Glutamatergic neuron (in vitro differentiated cells): Measurements from ENCODE around the gene RAB11FIP2. TPM values are rescaled to one million over a fixed set of nuclear protein-coding genes. Genes with fewer than 3 reads are reported as not detected.
A peak's percentile ranks its signal among the peaks of the same experiment; 100 is the strongest.

Experiments used
- DNase-seq: peaks from one replicate; pipeline ENCODE4 v3.0.0; 2022
- H3K27ac Mint-ChIP-seq: one replicate; pipeline ENCODE4 v1.8.0; 2020; ENCODE audit warnings: mild to moderate bottlenecking, mixed read lengths, inconsistent platforms; ENCODE audit not compliant: unreplicated experiment
- H3K27me3 Mint-ChIP-seq: one replicate; pipeline ENCODE4 v1.8.0; 2020; ENCODE audit warnings: mild to moderate bottlenecking, moderate library complexity, mixed read lengths, inconsistent platforms; ENCODE audit not compliant: unreplicated experiment
- H3K36me3 Mint-ChIP-seq: one replicate; pipeline ENCODE4 v1.8.0; 2020; ENCODE audit warnings: mild to moderate bottlenecking, mixed read lengths, inconsistent platforms; ENCODE audit not compliant: unreplicated experiment
- H3K4me1 Mint-ChIP-seq: one replicate; pipeline ENCODE4 v1.8.0; 2020; ENCODE audit warnings: mild to moderate bottlenecking, low read depth, mixed read lengths, inconsistent platforms; ENCODE audit not compliant: unreplicated experiment
- H3K4me3 Mint-ChIP-seq: one replicate; pipeline ENCODE4 v1.8.0; 2020; ENCODE audit warnings: mild to moderate bottlenecking, mixed read lengths, inconsistent platforms; ENCODE audit not compliant: unreplicated experiment
- H3K9me3 Mint-ChIP-seq: one replicate; pipeline ENCODE4 v1.8.0; 2020; ENCODE audit warnings: mild to moderate bottlenecking, moderate library complexity, mixed read lengths, inconsistent platforms; ENCODE audit not compliant: unreplicated experiment
- total RNA-seq: library from RNA; stranded (reverse); fragmentation: NEBNext Ultra II Directional; extraction: Animal tissue kit (Norgen Biotek cat#: 25700); gene quantifications from one replicate; pipeline ENCODE4 v1.2.1, GENCODE V29; 2021; ENCODE audit not compliant: unreplicated experiment
- TF ChIP-seq, protein P1 (sequence below): fragments of 200-600 bp; sonication (generic); IDR thresholded peaks from one replicate; pipeline ENCODE4 v1.5.0; 2021; ENCODE audit not compliant: partially characterized antibody, unreplicated experiment

RAB11FIP2 gene
- total RNA-seq, 1 donor from 2014 or later, result 21.8 TPM

DNA sequence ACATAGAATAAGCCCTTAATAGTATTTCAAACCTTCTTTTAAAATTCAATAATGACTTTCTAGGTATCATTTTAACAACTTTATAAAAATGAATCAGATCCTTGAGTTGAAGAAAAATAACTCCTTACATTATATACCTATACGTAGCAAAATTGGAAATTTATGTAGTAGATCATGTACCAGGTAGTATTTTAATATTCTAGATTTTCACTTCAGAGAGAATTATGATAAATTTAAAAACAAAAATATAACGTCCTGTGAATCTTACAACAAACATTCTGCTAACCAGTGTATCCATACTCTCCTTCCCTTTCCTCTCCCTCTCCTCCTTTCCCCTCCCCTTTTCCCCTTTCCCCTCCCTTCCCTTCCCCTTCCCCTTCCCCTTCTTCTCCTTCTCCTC, 6.1 kb upstream of the RAB11FIP2 start:
- Mint-ChIP-seq H3K4me1 (no peaks in the 10 kb centered on the region), H3K27me3 (no peaks in the 10 kb centered on the region), H3K9me3 (no peaks in the 10 kb centered on the region), H3K36me3 (no peaks in the 10 kb centered on the region), H3K27ac (no peak overlapping the region), H3K4me3 (no peak overlapping the region)
- TF ChIP-seq, protein P1, sequence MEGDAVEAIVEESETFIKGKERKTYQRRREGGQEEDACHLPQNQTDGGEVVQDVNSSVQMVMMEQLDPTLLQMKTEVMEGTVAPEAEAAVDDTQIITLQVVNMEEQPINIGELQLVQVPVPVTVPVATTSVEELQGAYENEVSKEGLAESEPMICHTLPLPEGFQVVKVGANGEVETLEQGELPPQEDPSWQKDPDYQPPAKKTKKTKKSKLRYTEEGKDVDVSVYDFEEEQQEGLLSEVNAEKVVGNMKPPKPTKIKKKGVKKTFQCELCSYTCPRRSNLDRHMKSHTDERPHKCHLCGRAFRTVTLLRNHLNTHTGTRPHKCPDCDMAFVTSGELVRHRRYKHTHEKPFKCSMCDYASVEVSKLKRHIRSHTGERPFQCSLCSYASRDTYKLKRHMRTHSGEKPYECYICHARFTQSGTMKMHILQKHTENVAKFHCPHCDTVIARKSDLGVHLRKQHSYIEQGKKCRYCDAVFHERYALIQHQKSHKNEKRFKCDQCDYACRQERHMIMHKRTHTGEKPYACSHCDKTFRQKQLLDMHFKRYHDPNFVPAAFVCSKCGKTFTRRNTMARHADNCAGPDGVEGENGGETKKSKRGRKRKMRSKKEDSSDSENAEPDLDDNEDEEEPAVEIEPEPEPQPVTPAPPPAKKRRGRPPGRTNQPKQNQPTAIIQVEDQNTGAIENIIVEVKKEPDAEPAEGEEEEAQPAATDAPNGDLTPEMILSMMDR, result no peak
- no peak for DNase-seq

GRCh38 chr10:118047880-118048279, 1.1 kb upstream of the RAB11FIP2 start:
- Mint-ChIP-seq H3K36me3 (no peaks in the 10 kb centered on the region), H3K27me3 (peaks cover 3% of the 10 kb centered on the region), H3K27ac (no peak overlapping the region), H3K4me1 (peaks cover 9% of the 10 kb centered on the region), H3K4me3 (peak overlapping the region; percentile 80), H3K9me3 (peaks cover 3% of the 10 kb centered on the region)
- TF ChIP-seq, protein P1, result no peak
- no peak for DNase-seq

- H3K27me3 Mint-ChIP-seq, result peaks cover 3% of the 10 kb centered on the region
- peak overlapping the region; percentile 38 for H3K27ac Mint-ChIP-seq
- peaks cover 11% of the 10 kb centered on the region for H3K4me1 Mint-ChIP-seq
- peak overlapping the region; percentile 80 for H3K4me3 Mint-ChIP-seq
- DNase-seq, result no peak
- H3K36me3 Mint-ChIP-seq, result no peaks in the 10 kb centered on the region
- TF ChIP-seq, protein P1, result no peak
- H3K9me3 Mint-ChIP-seq, result peaks cover 3% of the 10 kb centered on the region
Measured at GRCh38 chr10:118047157-118047719, 497 bp upstream of the RAB11FIP2 start.

DNA sequence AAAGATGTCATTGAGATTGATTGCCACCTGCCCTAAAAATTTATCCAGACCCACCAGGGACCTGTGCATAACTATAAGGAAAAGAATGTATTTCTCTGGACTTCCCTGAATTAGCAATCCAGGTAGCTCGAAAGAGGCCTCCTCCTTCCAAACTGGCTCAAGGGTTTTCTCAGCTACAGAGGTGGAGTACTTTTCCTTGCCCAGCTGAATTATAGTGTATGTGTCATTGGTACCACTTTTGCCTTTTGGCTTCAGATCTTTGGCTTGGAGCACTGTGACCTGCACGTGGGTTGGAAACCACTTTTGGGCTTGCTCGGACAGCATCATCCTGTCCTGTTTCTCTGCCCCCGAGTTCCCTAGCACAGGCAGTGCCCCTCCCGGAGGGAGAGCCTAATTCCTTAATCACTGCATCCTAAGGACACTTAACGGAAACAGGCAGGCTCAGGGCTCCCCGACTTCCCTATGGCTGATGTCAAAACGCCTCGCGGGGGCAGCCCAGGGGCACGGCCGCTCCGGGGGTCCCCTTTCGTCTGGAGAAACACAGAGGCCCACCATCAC, 825 bp downstream of the RAB11FIP2 start:
- peaks cover 3% of the 10 kb centered on the region for H3K9me3 Mint-ChIP-seq
- DNase-seq, result no peak
- peak overlapping the region; percentile 85 for H3K4me3 Mint-ChIP-seq
- TF ChIP-seq, protein P1, result no peak
- peaks cover 3% of the 10 kb centered on the region for H3K27me3 Mint-ChIP-seq
- H3K4me1 Mint-ChIP-seq, result peaks cover 11% of the 10 kb centered on the region
- peak overlapping the region; percentile 45 for H3K27ac Mint-ChIP-seq
- no peaks in the 10 kb centered on the region for H3K36me3 Mint-ChIP-seq

DNA sequence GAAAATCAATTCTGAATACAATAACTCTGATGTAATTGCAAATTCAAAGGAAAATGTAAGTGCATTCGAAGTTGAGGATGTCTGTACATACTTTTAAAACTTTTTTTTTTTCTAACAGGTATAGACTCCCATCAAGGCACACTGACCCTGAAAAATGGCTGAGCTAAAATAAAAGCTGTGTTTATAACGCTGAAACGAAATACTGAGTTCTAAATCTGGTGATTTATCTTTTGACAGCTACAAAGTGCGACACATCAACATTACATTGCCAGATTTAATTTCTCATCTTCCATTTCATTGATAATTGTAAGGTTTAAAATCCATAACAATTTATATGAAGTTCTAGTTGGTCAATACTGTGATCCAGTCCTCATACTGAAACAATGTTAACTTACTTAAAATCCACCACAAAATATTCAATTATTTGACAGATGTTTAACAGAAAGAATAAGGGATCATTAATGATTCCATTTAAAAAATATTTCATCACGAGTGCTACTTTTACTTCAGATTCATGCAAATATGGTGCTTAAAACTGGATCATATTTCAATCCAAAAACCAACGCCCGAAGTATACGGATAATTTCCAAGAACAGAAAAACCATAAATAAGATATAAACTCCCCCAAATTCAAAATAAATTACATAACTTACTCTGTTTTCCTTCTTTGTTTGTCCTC, 1.4 kb downstream of the RAB11FIP2 start:
- Mint-ChIP-seq H3K27ac (peak overlapping the region; percentile 45), H3K27me3 (peaks cover 3% of the 10 kb centered on the region), H3K4me1 (peaks cover 11% of the 10 kb centered on the region), H3K36me3 (no peaks in the 10 kb centered on the region), H3K4me3 (peak overlapping the region; percentile 85), H3K9me3 (peaks cover 3% of the 10 kb centered on the region)
- no peak for DNase-seq
- TF ChIP-seq, protein P1, result no peak
